HepG2 (cell line): ENCODE measurements around the gene MT1F. TPM values are rescaled to one million over a fixed set of nuclear protein-coding genes. Genes with fewer than 3 reads are reported as not detected.

Experiments used
- GABPA ChIP-seq, 2 experiments: IDR thresholded peaks; 2 replicates each; pipeline ENCODE4 v1.6.1; 2011 to 2016; ENCODE audit warnings: low read depth in 2 of 2, low read length in 1 of 2, missing biosample characterization in 1 of 2, missing genetic modification characterization in 1 of 2
- MEF2D ChIP-seq: sonication (generic); formaldehyde crosslinking; IDR thresholded peaks from 2 replicates; pipeline ENCODE4 v1.5.1; 2020; ENCODE audit warnings: mild to moderate bottlenecking, missing genetic modification reagents
- NR2C2 ChIP-seq: sonication (generic); formaldehyde crosslinking; IDR thresholded peaks from 2 replicates; pipeline ENCODE4 v1.4.0; 2020; ENCODE audit warnings: missing genetic modification reagents, mild to moderate bottlenecking, moderate library complexity, borderline replicate concordance
- NR2F1 ChIP-seq, 2 experiments: fragments of 450-650 bp in 1 of 2; formaldehyde crosslinking in 1 of 2; IDR thresholded peaks; 2 replicates each; pipeline versions ENCODE4 v1.5.0 to v1.6.1; 2016 to 2020; ENCODE audit warnings: mild to moderate bottlenecking in 1 of 2, missing compliant biosample characterization in 1 of 2, missing genetic modification reagents in 1 of 2, moderate library complexity in 1 of 2
- PATZ1 ChIP-seq: sonication (generic); formaldehyde crosslinking; IDR thresholded peaks from 2 replicates; pipeline ENCODE4 v1.4.0; 2020; ENCODE audit warnings: missing genetic modification reagents
- SOX5 ChIP-seq: IDR thresholded peaks from 2 replicates; pipeline ENCODE4 v1.6.1; 2016; ENCODE audit warnings: borderline replicate concordance
- ZNF44 ChIP-seq: sonication (generic); formaldehyde crosslinking; IDR thresholded peaks from 2 replicates; pipeline ENCODE4 v1.5.1; 2020; ENCODE audit warnings: mild to moderate bottlenecking, missing genetic modification reagents
- ZNF552 ChIP-seq: sonication (generic); formaldehyde crosslinking; IDR thresholded peaks from 2 replicates; pipeline ENCODE4 v1.9.0; 2022; ENCODE audit warnings: missing genetic modification reagents, mild to moderate bottlenecking, borderline replicate concordance
- ZNF557 ChIP-seq: sonication (generic); formaldehyde crosslinking; IDR thresholded peaks from 2 replicates; pipeline ENCODE4 v1.4.0; 2020; ENCODE audit warnings: missing genetic modification reagents
- ZNF615 ChIP-seq: sonication (generic); formaldehyde crosslinking; IDR thresholded peaks from 2 replicates; pipeline ENCODE4 v1.5.0; 2020; ENCODE audit warnings: mild to moderate bottlenecking, missing genetic modification reagents, borderline replicate concordance
- ZNF678 ChIP-seq: sonication (generic); formaldehyde crosslinking; IDR thresholded peaks from 2 replicates; pipeline ENCODE4 v1.4.0; 2020; ENCODE audit warnings: mild to moderate bottlenecking, missing genetic modification reagents
- ZNF839 ChIP-seq: sonication (generic); formaldehyde crosslinking; IDR thresholded peaks from 2 replicates; pipeline ENCODE4 v1.4.0; 2020; ENCODE audit warnings: missing genetic modification reagents, mild to moderate bottlenecking, borderline replicate concordance
- polyA plus RNA-seq, 8 experiments: library from polyadenylated mRNA; depleted of rRNA in 3 of 8; stranded (reverse) in 7 of 8; unstranded in 1 of 8; fragments of >200 nt; fragmentation: Illumina TruSeq in 4 of 8; extraction: Trizol in 4 of 8; gene quantifications; 2 replicates each; pipeline versions ENCODE4 v1.2.1 to v1.2.3, GENCODE V29; 2011 to 2016; ENCODE audit warnings: low read depth in 4 of 8, missing spikeins in 1 of 8, mixed read lengths in 1 of 8; ENCODE audit not compliant: insufficient read depth in 1 of 8
- total RNA-seq, 5 experiments: library from RNA; depleted of rRNA; stranded (reverse); fragments of >200 nt; fragmentation: Illumina TruSeq; extraction: Trizol; gene quantifications; 2 replicates each; pipeline ENCODE4 v1.2.3, GENCODE V29; 2016; ENCODE audit warnings: low read depth in 1 of 5
- TF ChIP-seq, protein P1 (sequence below): sonication (generic); formaldehyde crosslinking; IDR thresholded peaks from 2 replicates; pipeline ENCODE4 v1.5.0; 2020; ENCODE audit warnings: mild to moderate bottlenecking, missing genetic modification reagents, moderate library complexity
- TF ChIP-seq, protein P2 (sequence below), 2 experiments: sonication (generic) in 1 of 2; formaldehyde crosslinking in 1 of 2; IDR thresholded peaks; 2 replicates each; pipeline versions ENCODE4 v1.5.1 to v1.6.1; 2011 to 2020; ENCODE audit warnings: borderline replicate concordance in 1 of 2, low read depth in 1 of 2, low read length in 1 of 2, mild to moderate bottlenecking in 1 of 2, missing genetic modification reagents in 1 of 2, moderate library complexity in 1 of 2

The MT1F gene
- total and polyA plus RNA-seq, 2 of the 13 experiments (the other 11 are each of a cell fraction or from before 2014, with no cell fraction given), result 1.9 to 169 TPM

- no peak for TF ChIP-seq ZNF678 (CRISPR knock-in tag)
- TF ChIP-seq ZNF552 (CRISPR knock-in tag), result no peak
- TF ChIP-seq, protein P1, sequence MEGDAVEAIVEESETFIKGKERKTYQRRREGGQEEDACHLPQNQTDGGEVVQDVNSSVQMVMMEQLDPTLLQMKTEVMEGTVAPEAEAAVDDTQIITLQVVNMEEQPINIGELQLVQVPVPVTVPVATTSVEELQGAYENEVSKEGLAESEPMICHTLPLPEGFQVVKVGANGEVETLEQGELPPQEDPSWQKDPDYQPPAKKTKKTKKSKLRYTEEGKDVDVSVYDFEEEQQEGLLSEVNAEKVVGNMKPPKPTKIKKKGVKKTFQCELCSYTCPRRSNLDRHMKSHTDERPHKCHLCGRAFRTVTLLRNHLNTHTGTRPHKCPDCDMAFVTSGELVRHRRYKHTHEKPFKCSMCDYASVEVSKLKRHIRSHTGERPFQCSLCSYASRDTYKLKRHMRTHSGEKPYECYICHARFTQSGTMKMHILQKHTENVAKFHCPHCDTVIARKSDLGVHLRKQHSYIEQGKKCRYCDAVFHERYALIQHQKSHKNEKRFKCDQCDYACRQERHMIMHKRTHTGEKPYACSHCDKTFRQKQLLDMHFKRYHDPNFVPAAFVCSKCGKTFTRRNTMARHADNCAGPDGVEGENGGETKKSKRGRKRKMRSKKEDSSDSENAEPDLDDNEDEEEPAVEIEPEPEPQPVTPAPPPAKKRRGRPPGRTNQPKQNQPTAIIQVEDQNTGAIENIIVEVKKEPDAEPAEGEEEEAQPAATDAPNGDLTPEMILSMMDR (CRISPR knock-in tag), result no peak
- no peak for TF ChIP-seq NR2C2 (CRISPR knock-in tag)
- peak; percentile 35; the same call in 1 of the 2 replicates for TF ChIP-seq SOX5 (CRISPR knock-in tag)
- no peak for TF ChIP-seq ZNF44
- peak in 1 of 2 experiments; percentile 41; a peak in 1 of 4 replicates for TF ChIP-seq NR2F1 (CRISPR knock-in tag; IDR thresholded peaks at IDR 0.05)
- no peak for TF ChIP-seq GABPA (IDR thresholded peaks at IDR 0.05; ENCODE audit: low read depth, low read length)
- TF ChIP-seq GABPA (CRISPR knock-in tag; IDR thresholded peaks at IDR 0.05; ENCODE audit: low read depth), result no peak
- 0 out of 2 replicates have a peak, but pooled peaks have one; percentile 14 for TF ChIP-seq PATZ1 (CRISPR knock-in tag)
- TF ChIP-seq MEF2D (CRISPR knock-in tag), result 0 out of 2 replicates have a peak, but pooled peaks have one; percentile 22
- no peak for TF ChIP-seq ZNF557 (CRISPR knock-in tag)
- TF ChIP-seq, protein P2, sequence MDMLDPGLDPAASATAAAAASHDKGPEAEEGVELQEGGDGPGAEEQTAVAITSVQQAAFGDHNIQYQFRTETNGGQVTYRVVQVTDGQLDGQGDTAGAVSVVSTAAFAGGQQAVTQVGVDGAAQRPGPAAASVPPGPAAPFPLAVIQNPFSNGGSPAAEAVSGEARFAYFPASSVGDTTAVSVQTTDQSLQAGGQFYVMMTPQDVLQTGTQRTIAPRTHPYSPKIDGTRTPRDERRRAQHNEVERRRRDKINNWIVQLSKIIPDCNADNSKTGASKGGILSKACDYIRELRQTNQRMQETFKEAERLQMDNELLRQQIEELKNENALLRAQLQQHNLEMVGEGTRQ (IDR thresholded peaks at IDR 0.05; ENCODE audit: low read depth, low read length), result no peak
- TF ChIP-seq, protein P2 (CRISPR knock-in tag; IDR thresholded peaks at IDR 0.05; ENCODE audit: borderline replicate concordance), result no peak
- TF ChIP-seq ZNF615 (CRISPR knock-in tag), result no peak
- no peak for TF ChIP-seq ZNF839
Observed at GRCh38 chr16:56611281-56611833, 46.4 kb upstream of the MT1F start (continued).
